ENCODE data around the gene PCNX2.

- TF ChIP-seq CTCF (IDR thresholded peaks at IDR 0.05) = no peak
- no peak for TF ChIP-seq POLR2A (IDR thresholded peaks at IDR 0.05)
- no peak for TF ChIP-seq EP300 (IDR thresholded peaks at IDR 0.05)
Observed at GRCh38 chr1:233238884-233239431, 56.6 kb downstream of the PCNX2 start.
